ENCODE data around the gene MMUT.
"Not testable (repeated sequence)": the region's sequence is repeated elsewhere in the genome, so short reads cannot be mapped to it uniquely, and the experiment has no call there.

The MMUT gene
- 20.2 to 33.1 (median 33.0) reads per million in 3 experiments for total RNA-seq

- DNase-seq = peak; percentile 94
Observed at GRCh38 chr6:49462927-49463611, at the start of gene MMUT, which contains the start of gene CENPQ. Gene MMUT, minus strand, starts transcription at chr6:49463253. Its CDS starts 3,787 bp downstream, at chr6:49459466. Gene CENPQ, plus strand, starts transcription at chr6:49463370. Its CDS starts 6,807 bp downstream, at chr6:49470177.

- no peak for DNase-seq
Observed at GRCh38 chr6:49509342-49509741, 46.3 kb upstream of the MMUT start.

GRCh38 chr6:49506569-49507111, 43.6 kb upstream of the MMUT start:
- DNase-seq = no peak

GRCh38 chr6:49504666-49505065, 41.6 kb upstream of the MMUT start:
- DNase-seq = no peak

GRCh38 chr6:49499623-49500022, 36.6 kb upstream of the MMUT start, which contains the start of gene GLYATL3:
Gene GLYATL3, plus strand, starts transcription at chr6:49499923. Its CDS starts 12,068 bp downstream, at chr6:49511991.
- no peak for DNase-seq

- DNase-seq = no peak
Observed at GRCh38 chr6:49499126-49499525, 36.1 kb upstream of the MMUT start.

- no peak for DNase-seq
Observed at GRCh38 chr6:49497304-49497703, 34.3 kb upstream of the MMUT start.

- no peak for DNase-seq
Observed at GRCh38 chr6:49490633-49491032, 27.6 kb upstream of the MMUT start.

GRCh38 chr6:49483380-49483779, 20.3 kb upstream of the MMUT start:
- DNase-seq = not testable (repeated sequence)

- not testable (repeated sequence) for DNase-seq
Observed at GRCh38 chr6:49481846-49482245, 18.8 kb upstream of the MMUT start.

GRCh38 chr6:49479308-49479970, 16.4 kb upstream of the MMUT start:
- DNase-seq = no peak

GRCh38 chr6:49476564-49476963, 13.5 kb upstream of the MMUT start:
- DNase-seq = not testable (repeated sequence)

- no peak for DNase-seq
Observed at GRCh38 chr6:49468042-49468441, 5.0 kb upstream of the MMUT start.

- no peak for DNase-seq
Observed at GRCh38 chr6:49464691-49465090, 1.6 kb upstream of the MMUT start.

GRCh38 chr6:49463612-49463967, 537 bp upstream of the MMUT start:
- no peak for DNase-seq

- no peak for DNase-seq
Observed at GRCh38 chr6:49462599-49462926, 490 bp downstream of the MMUT start.

- DNase-seq = peak; percentile 9
Observed at GRCh38 chr6:49462071-49462470, 982 bp downstream of the MMUT start.

GRCh38 chr6:49457771-49458170, 5.3 kb downstream of the MMUT start:
- DNase-seq = no peak

- DNase-seq = no peak
Observed at GRCh38 chr6:49454787-49455709, 8.0 kb downstream of the MMUT start.

GRCh38 chr6:49453221-49453620, 9.8 kb downstream of the MMUT start:
- DNase-seq = no peak

GRCh38 chr6:49430866-49431265, 32.2 kb downstream of the MMUT start:
- DNase-seq = no peak

- no peak for DNase-seq
Observed at GRCh38 chr6:49430187-49430586, 32.9 kb downstream of the MMUT start.

- DNase-seq = no peak
Observed at GRCh38 chr6:49423817-49424216, 39.2 kb downstream of the MMUT start.
